ENCODE data around the gene TMEM63A. TPM values are rescaled to one million over a fixed set of nuclear protein-coding genes. Genes with fewer than 3 reads are reported as not detected.

The TMEM63A gene
- total RNA-seq, 4 donors from 2014 or later = 6.3 to 19.5 (median 10.6) TPM

GRCh38 chr1:225880636-225881035, 1.5 kb downstream of the TMEM63A start:
- no peak for ATAC-seq
- in situ Hi-C loops (cut with MboI; ENCODE audit: low sequenced_read_pairs in 4 of 4) = no loop called here
- no peaks in the 10 kb centered on the region for H3K9me3 ChIP-seq
- no peaks in the 10 kb centered on the region for H3K27me3 ChIP-seq
- peak overlapping the region in 3 of 4 donors; percentile 77 to 91 (median 85) for H3K4me3 ChIP-seq
- intact Hi-C loops (cut with DNase I; ENCODE audit: low total_unique reads) = loop anchor here (2.0 to 10.0 kb wide), 4 partner anchors 44 to 182 kb away; partner anchors contain the start of genes H3-3A, PYCR2 and SDE2
- H3K27ac ChIP-seq = peak overlapping the region; percentile 86 to 98 (median 89)
- TF ChIP-seq, protein P1, sequence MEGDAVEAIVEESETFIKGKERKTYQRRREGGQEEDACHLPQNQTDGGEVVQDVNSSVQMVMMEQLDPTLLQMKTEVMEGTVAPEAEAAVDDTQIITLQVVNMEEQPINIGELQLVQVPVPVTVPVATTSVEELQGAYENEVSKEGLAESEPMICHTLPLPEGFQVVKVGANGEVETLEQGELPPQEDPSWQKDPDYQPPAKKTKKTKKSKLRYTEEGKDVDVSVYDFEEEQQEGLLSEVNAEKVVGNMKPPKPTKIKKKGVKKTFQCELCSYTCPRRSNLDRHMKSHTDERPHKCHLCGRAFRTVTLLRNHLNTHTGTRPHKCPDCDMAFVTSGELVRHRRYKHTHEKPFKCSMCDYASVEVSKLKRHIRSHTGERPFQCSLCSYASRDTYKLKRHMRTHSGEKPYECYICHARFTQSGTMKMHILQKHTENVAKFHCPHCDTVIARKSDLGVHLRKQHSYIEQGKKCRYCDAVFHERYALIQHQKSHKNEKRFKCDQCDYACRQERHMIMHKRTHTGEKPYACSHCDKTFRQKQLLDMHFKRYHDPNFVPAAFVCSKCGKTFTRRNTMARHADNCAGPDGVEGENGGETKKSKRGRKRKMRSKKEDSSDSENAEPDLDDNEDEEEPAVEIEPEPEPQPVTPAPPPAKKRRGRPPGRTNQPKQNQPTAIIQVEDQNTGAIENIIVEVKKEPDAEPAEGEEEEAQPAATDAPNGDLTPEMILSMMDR (IDR thresholded peaks at IDR 0.05 in 4 of 5, conservative IDR thresholded peaks at IDR 0.05 in 1 of 5) = no peak
- no peak for TF ChIP-seq POLR2A (IDR thresholded peaks at IDR 0.05)
- DNase-seq = no peak
- peaks cover 54 to 55% of the 10 kb centered on the region in 2 donors for H3K4me1 ChIP-seq
- no peaks in the 10 kb centered on the region for H3K36me3 ChIP-seq

- H3K4me1 ChIP-seq = peaks cover 54 to 55% of the 10 kb centered on the region in 2 donors
- peak overlapping the region; percentile 86 to 98 (median 89) for H3K27ac ChIP-seq
- no peak overlapping the region for H3K4me3 ChIP-seq
- in situ Hi-C loops (cut with MboI; ENCODE audit: low sequenced_read_pairs in 4 of 4) (no loop called here), intact Hi-C loops (cut with DNase I; ENCODE audit: low total_unique reads) (loop anchor here (2.0 to 10.0 kb wide), 4 partner anchors 45 to 182 kb away; partner anchors contain the start of genes H3-3A, PYCR2 and SDE2)
- TF ChIP-seq POLR2A (IDR thresholded peaks at IDR 0.05) = no peak
- TF ChIP-seq, protein P1 (IDR thresholded peaks at IDR 0.05 in 4 of 5, conservative IDR thresholded peaks at IDR 0.05 in 1 of 5) = no peak
- no peaks in the 10 kb centered on the region for H3K9me3 ChIP-seq
- ATAC-seq (no peak), DNase-seq (peak; percentile 25 to 47)
- H3K36me3 ChIP-seq = peaks cover 0 to 2% of the 10 kb centered on the region in 2 donors
- no peaks in the 10 kb centered on the region for H3K27me3 ChIP-seq
These were observed 2.0 kb downstream of the TMEM63A start for GRCh38 chr1:225880222-225880588.

DNA sequence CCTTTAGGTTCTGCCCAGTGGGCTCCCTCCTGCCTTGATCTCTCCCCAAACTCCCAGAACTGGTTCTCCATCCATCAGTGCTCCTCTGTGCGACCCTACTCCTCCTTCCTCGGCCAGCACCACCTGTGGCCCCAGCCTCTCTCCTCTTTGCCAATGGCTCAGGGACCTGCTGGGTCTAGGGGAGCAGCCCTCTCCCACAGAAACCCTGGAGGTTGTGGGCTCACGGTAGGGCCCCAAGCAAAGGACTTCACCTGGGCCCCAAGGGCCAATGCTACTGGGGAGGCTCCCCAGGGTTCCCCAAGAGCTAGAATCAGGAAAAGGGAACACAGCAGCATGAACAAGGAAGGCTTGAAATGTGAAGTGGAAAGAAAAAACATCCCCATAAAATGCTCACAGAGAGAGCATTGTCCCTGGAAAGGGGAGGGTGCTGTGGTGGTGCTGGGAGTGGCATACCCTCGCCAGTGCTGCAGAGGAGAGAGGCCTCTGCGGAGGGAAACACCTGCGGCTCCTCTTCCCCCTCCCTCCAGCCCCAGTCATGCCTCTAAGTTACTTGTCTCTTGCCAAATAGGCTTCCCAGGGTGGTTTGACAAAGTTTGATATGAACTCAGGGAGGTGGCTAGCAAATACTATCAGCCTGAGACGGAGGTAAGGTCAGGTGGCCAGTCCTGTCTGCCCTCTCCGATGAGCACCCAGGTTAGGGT, 2.5 kb downstream of the TMEM63A start:
- peak in 1 of 2 donors; percentile 10 for DNase-seq
- ATAC-seq = no peak
- peak overlapping the region; percentile 86 to 98 (median 89) for H3K27ac ChIP-seq
- intact Hi-C loops (cut with DNase I; ENCODE audit: low total_unique reads) = loop anchor here (2.0 to 10.0 kb wide), 7 partner anchors 33 to 227 kb away; partner anchors contain the start of genes ENAH, H3-3A, PYCR2 and SDE2
- peaks cover 54 to 55% of the 10 kb centered on the region in 2 donors for H3K4me1 ChIP-seq
- peaks cover 0 to 8% of the 10 kb centered on the region in 2 donors for H3K36me3 ChIP-seq
- H3K4me3 ChIP-seq = no peak overlapping the region
- H3K27me3 ChIP-seq = no peaks in the 10 kb centered on the region
- in situ Hi-C loops (cut with MboI; ENCODE audit: low sequenced_read_pairs in 4 of 4) = no loop called here
- TF ChIP-seq, protein P1 (IDR thresholded peaks at IDR 0.05 in 4 of 5, conservative IDR thresholded peaks at IDR 0.05 in 1 of 5) = no peak
- no peak for TF ChIP-seq POLR2A (IDR thresholded peaks at IDR 0.05)
- H3K9me3 ChIP-seq = no peaks in the 10 kb centered on the region

DNA sequence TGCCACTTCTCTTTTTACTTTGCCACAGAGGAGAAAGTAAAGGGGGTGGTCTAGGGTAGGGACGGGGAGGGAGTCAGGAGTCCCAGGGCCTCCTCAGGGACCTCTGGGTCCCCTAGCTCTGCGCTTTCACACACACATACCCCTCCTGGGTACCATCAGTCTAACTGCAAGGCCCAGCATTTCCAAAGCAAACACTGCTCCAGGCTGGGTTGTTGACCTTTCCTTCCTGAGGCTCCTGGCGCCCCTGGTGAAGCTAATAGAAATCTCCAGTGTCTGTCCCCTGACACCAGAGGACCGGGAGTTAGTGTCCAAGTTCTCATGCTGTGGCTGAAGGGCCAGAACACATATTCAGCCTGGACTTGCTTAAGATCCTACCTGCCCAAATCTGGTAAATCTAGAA, 3.9 kb downstream of the TMEM63A start:
- DNase-seq = peak in 1 of 2 donors; percentile 14
- intact Hi-C loops (cut with DNase I; ENCODE audit: low total_unique reads) (loop anchor here (5.0 kb wide), 3 partner anchors 34 to 226 kb away; partner anchors contain the start of gene ENAH), in situ Hi-C loops (cut with MboI; ENCODE audit: low sequenced_read_pairs in 4 of 4) (no loop called here)
- Histone ChIP-seq H3K4me1 (peaks cover 52 to 55% of the 10 kb centered on the region in 2 donors), H3K9me3 (no peaks in the 10 kb centered on the region), H3K4me3 (no peak overlapping the region), H3K27me3 (no peaks in the 10 kb centered on the region), H3K27ac (peak overlapping the region; percentile 86 to 98 (median 89)), H3K36me3 (peaks cover 0 to 22% of the 10 kb centered on the region in 2 donors)
- no peak for ATAC-seq
- no peak for TF ChIP-seq POLR2A (IDR thresholded peaks at IDR 0.05)

DNA sequence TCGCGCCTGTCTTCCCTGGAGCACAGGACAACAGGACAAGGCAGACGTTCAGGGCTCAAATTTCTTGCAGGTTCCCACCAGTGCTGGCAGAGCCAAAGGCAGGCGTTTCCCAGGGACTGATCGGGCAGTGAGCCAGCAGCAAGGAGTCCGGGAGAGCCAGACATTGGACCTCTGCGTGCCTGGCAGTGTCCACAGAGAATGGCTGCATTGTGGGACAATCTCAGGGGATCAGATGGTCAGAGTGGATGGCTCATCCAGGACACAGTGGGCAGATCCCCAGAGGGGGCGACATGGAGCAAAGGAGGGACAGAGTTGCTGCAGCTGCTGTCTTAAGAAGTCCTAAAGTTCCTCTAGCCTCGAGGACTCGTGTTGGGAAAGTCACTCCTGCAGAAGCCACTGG, 4.6 kb downstream of the TMEM63A start:
- DNase-seq (peak; percentile 53 to 87), ATAC-seq (peak; percentile 34 to 64)
- peak overlapping the region; percentile 86 to 98 (median 89) for H3K27ac ChIP-seq
- TF ChIP-seq POLR2A (IDR thresholded peaks at IDR 0.05) = no peak
- TF ChIP-seq, protein P1 (IDR thresholded peaks at IDR 0.05 in 4 of 5, conservative IDR thresholded peaks at IDR 0.05 in 1 of 5) = peak; percentile 26 to 70 (median 44)
- H3K4me1 ChIP-seq = peaks cover 49 to 55% of the 10 kb centered on the region in 2 donors
- in situ Hi-C loops (cut with MboI; ENCODE audit: low sequenced_read_pairs in 4 of 4) (no loop called here), intact Hi-C loops (cut with DNase I; ENCODE audit: low total_unique reads) (loop anchor here (5.0 kb wide), 3 partner anchors 35 to 225 kb away; partner anchors contain the start of gene ENAH)
- no peak overlapping the region for H3K4me3 ChIP-seq
- no peaks in the 10 kb centered on the region for H3K27me3 ChIP-seq
- peaks cover 0 to 25% of the 10 kb centered on the region in 2 donors for H3K36me3 ChIP-seq
- H3K9me3 ChIP-seq = no peaks in the 10 kb centered on the region
